Measurements from ENCODE around the gene SERPINB7. TPM values are rescaled to one million over a fixed set of nuclear protein-coding genes. Genes with fewer than 3 reads are reported as not detected.

The SERPINB7 gene
- total RNA-seq, 1 donor from 2014 or later: not detected

- Histone ChIP-seq H3K9ac (no peak overlapping the region), H3K36me3 (no peaks in the 10 kb centered on the region), H3F3A (ENCODE audit: low read depth) (no peaks in the 10 kb centered on the region), H3K4me1 (no peaks in the 10 kb centered on the region), H3K27me3 (no peaks in the 10 kb centered on the region), H3K9me3 (ENCODE audit: low read depth) (no peaks in the 10 kb centered on the region), H2AFZ (replicated peaks) (no peak overlapping the region), H4K20me1 (ENCODE audit: low read depth) (no peaks in the 10 kb centered on the region), H3K27ac (no peak overlapping the region), H3K4me3 (no peak overlapping the region), H3K79me2 (ENCODE audit: low read depth) (no peaks in the 10 kb centered on the region), H3K4me2 (no peak overlapping the region)
- no peak overlapping the region for H3K4me3 Mint-ChIP-seq
- peak; percentile 40 for DNase-seq (ENCODE audit: low spot score)
- no peaks in the 10 kb centered on the region for H3K9me3 Mint-ChIP-seq
- peaks cover 5% of the 10 kb centered on the region for H3K27me3 Mint-ChIP-seq (ENCODE audit: insufficient read depth, low read depth)
- no peak for TF ChIP-seq EZH2phosphoT487 (IDR thresholded peaks at IDR 0.05)
- peak; percentile 63 for TF ChIP-seq CTCF (IDR thresholded peaks at IDR 0.05)
- no peaks in the 10 kb centered on the region for H3K36me3 Mint-ChIP-seq
- H3K27ac Mint-ChIP-seq: no peak overlapping the region
- no peaks in the 10 kb centered on the region for H3K4me1 Mint-ChIP-seq
Measured at GRCh38 chr18:63823516-63824219, 48.5 kb downstream of the SERPINB7 start.

- Histone ChIP-seq H3K27me3 (no peaks in the 10 kb centered on the region), H3K27ac (no peak overlapping the region), H3K4me2 (no peak overlapping the region), H3K36me3 (no peaks in the 10 kb centered on the region), H4K20me1 (ENCODE audit: low read depth) (no peaks in the 10 kb centered on the region), H3K4me1 (no peaks in the 10 kb centered on the region), H3F3A (ENCODE audit: low read depth) (no peaks in the 10 kb centered on the region), H2AFZ (replicated peaks) (no peak overlapping the region), H3K9ac (no peak overlapping the region), H3K9me3 (ENCODE audit: low read depth) (no peaks in the 10 kb centered on the region), H3K79me2 (ENCODE audit: low read depth) (no peaks in the 10 kb centered on the region), H3K4me3 (no peak overlapping the region)
- H3K27ac Mint-ChIP-seq: no peak overlapping the region
- peaks cover 5% of the 10 kb centered on the region for H3K27me3 Mint-ChIP-seq (ENCODE audit: insufficient read depth, low read depth)
- no peak for DNase-seq (ENCODE audit: low spot score)
- no peaks in the 10 kb centered on the region for H3K36me3 Mint-ChIP-seq
- H3K4me1 Mint-ChIP-seq: no peaks in the 10 kb centered on the region
- TF ChIP-seq EZH2phosphoT487 (IDR thresholded peaks at IDR 0.05) (no peak), EZH2 (IDR thresholded peaks at IDR 0.05) (no peak), CTCF (IDR thresholded peaks at IDR 0.05) (no peak)
- no peaks in the 10 kb centered on the region for H3K9me3 Mint-ChIP-seq
- no peak overlapping the region for H3K4me3 Mint-ChIP-seq
Measured at GRCh38 chr18:63824220-63824525, 49.0 kb downstream of the SERPINB7 start.

GRCh38 chr18:63828120-63828519 lies 52.9 kb downstream of the SERPINB7 start:
- H3K4me1 Mint-ChIP-seq: no peaks in the 10 kb centered on the region
- H3K36me3 Mint-ChIP-seq: no peaks in the 10 kb centered on the region
- no peak overlapping the region for H3K27ac Mint-ChIP-seq
- H3K36me3 ChIP-seq: no peaks in the 10 kb centered on the region
- H3K9ac ChIP-seq: no peak overlapping the region
- H3K4me3 ChIP-seq: no peak overlapping the region
- TF ChIP-seq EZH2 (IDR thresholded peaks at IDR 0.05) (no peak), CTCF (IDR thresholded peaks at IDR 0.05) (no peak), EZH2phosphoT487 (IDR thresholded peaks at IDR 0.05) (no peak)
- no peak overlapping the region for H3K27ac ChIP-seq
- H3F3A ChIP-seq (ENCODE audit: low read depth): no peaks in the 10 kb centered on the region
- no peaks in the 10 kb centered on the region for H3K9me3 Mint-ChIP-seq
- H3K4me2 ChIP-seq: no peak overlapping the region
- H2AFZ ChIP-seq (replicated peaks): no peak overlapping the region
- H4K20me1 ChIP-seq (ENCODE audit: low read depth): no peaks in the 10 kb centered on the region
- no peaks in the 10 kb centered on the region for H3K27me3 ChIP-seq
- H3K4me3 Mint-ChIP-seq: no peak overlapping the region
- H3K4me1 ChIP-seq: no peaks in the 10 kb centered on the region
- H3K27me3 Mint-ChIP-seq (ENCODE audit: insufficient read depth, low read depth): peaks cover 5% of the 10 kb centered on the region
- DNase-seq (ENCODE audit: low spot score): no peak
- no peaks in the 10 kb centered on the region for H3K79me2 ChIP-seq (ENCODE audit: low read depth)
- no peaks in the 10 kb centered on the region for H3K9me3 ChIP-seq (ENCODE audit: low read depth)
